ENCODE results near the gene KREMEN2.
A peak's percentile ranks its signal among the peaks of the same experiment; 100 is the strongest.

Gene KREMEN2

DNA sequence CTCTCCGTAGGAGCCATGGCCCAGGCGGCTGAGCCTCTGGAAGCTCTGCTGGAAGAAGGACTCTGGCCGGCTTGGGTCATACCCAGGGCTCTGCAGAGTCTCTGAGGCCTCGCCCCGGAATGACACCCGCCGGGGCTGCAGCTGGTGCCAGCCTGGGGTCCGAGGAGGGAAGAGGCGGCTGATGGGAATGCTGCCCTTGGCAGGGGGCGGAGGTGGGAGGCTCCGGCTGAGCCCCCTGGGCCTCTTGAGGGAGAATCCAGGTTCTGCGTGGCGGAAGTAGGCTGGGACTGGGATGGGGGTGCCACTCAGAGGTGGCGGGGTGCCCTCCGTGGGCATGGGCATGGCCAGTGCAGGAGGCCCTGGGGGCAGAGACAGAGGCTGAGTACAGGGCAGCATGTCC, 12.6 kb downstream of the KREMEN2 start:
- H3K36me3 Mint-ChIP-seq (ENCODE audit: low read depth): no peaks in the 10 kb centered on the region
- peaks cover 3% of the 10 kb centered on the region for H3K27me3 Mint-ChIP-seq (ENCODE audit: low read depth, poor library complexity)
- TF ChIP-seq, protein P1, sequence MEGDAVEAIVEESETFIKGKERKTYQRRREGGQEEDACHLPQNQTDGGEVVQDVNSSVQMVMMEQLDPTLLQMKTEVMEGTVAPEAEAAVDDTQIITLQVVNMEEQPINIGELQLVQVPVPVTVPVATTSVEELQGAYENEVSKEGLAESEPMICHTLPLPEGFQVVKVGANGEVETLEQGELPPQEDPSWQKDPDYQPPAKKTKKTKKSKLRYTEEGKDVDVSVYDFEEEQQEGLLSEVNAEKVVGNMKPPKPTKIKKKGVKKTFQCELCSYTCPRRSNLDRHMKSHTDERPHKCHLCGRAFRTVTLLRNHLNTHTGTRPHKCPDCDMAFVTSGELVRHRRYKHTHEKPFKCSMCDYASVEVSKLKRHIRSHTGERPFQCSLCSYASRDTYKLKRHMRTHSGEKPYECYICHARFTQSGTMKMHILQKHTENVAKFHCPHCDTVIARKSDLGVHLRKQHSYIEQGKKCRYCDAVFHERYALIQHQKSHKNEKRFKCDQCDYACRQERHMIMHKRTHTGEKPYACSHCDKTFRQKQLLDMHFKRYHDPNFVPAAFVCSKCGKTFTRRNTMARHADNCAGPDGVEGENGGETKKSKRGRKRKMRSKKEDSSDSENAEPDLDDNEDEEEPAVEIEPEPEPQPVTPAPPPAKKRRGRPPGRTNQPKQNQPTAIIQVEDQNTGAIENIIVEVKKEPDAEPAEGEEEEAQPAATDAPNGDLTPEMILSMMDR (IDR thresholded peaks at IDR 0.05): no peak
- no peaks in the 10 kb centered on the region for H3K9me3 Mint-ChIP-seq
- DNase-seq: no peak
- H3K4me1 Mint-ChIP-seq: peaks cover 21% of the 10 kb centered on the region
- H3K27ac Mint-ChIP-seq: no peak overlapping the region
- H3K4me3 Mint-ChIP-seq: no peak overlapping the region

DNA sequence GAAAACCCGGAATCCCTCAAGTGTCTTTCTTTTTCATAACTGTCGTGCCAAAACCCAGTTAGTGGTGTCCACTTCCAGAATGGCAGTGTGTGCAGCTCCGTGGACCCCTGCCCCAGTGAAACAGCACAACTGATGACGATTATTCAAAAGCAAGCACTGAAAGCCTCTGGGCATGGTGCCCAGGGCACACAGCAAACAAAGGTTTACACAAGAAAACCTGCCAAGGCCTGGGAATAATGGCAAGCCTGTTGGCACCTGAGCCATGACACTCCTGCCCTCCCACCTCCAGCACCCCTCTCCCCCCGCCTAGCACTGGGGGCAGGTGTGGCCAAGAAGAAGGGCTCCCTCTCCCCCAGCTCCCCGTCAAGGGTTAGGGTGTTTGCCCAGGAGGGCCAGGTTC, 13.4 kb downstream of the KREMEN2 start:
- Mint-ChIP-seq H3K9me3 (no peaks in the 10 kb centered on the region), H3K27ac (no peak overlapping the region), H3K27me3 (ENCODE audit: low read depth, poor library complexity) (peaks cover 5% of the 10 kb centered on the region), H3K4me3 (no peak overlapping the region), H3K36me3 (ENCODE audit: low read depth) (no peaks in the 10 kb centered on the region), H3K4me1 (peaks cover 22% of the 10 kb centered on the region)
- TF ChIP-seq, protein P1 (IDR thresholded peaks at IDR 0.05): no peak
- no peak for DNase-seq

DNA sequence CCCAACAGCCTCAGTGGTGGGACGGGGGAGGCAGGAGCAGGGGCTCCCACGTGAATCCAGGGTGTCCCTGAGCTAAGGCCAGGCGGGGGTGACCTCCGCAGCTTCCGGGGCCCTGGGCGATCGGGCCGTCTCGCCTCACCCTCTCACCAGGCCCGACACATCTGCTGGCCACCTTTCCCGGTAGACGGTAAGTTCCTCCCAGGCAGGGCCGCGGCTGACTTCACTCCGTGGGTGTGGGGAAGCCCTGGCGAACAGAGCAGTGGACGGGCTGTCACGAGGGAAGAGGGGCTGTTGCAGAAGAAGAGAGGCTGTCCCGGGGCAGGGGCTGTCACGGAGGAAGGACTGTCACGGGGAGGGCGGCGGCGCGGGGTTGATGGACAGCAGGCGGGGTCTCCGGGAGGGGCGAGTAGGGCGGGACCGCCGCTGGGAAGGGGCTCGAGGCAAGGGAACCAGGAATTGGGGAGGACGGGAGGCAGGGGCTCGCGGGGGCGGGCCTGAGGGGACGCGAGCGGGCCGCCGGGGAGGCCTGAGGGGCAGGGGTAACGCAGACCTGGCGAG, 15.7 kb downstream of the KREMEN2 start:
- TF ChIP-seq, protein P1 (IDR thresholded peaks at IDR 0.05): no peak
- peak; percentile 60 for DNase-seq
- peaks cover 24% of the 10 kb centered on the region for H3K4me1 Mint-ChIP-seq
- H3K4me3 Mint-ChIP-seq: peak overlapping the region; percentile 83
- H3K27ac Mint-ChIP-seq: no peak overlapping the region
- no peaks in the 10 kb centered on the region for H3K36me3 Mint-ChIP-seq (ENCODE audit: low read depth)
- H3K27me3 Mint-ChIP-seq (ENCODE audit: low read depth, poor library complexity): peaks cover 16% of the 10 kb centered on the region
- H3K9me3 Mint-ChIP-seq: no peaks in the 10 kb centered on the region

DNA sequence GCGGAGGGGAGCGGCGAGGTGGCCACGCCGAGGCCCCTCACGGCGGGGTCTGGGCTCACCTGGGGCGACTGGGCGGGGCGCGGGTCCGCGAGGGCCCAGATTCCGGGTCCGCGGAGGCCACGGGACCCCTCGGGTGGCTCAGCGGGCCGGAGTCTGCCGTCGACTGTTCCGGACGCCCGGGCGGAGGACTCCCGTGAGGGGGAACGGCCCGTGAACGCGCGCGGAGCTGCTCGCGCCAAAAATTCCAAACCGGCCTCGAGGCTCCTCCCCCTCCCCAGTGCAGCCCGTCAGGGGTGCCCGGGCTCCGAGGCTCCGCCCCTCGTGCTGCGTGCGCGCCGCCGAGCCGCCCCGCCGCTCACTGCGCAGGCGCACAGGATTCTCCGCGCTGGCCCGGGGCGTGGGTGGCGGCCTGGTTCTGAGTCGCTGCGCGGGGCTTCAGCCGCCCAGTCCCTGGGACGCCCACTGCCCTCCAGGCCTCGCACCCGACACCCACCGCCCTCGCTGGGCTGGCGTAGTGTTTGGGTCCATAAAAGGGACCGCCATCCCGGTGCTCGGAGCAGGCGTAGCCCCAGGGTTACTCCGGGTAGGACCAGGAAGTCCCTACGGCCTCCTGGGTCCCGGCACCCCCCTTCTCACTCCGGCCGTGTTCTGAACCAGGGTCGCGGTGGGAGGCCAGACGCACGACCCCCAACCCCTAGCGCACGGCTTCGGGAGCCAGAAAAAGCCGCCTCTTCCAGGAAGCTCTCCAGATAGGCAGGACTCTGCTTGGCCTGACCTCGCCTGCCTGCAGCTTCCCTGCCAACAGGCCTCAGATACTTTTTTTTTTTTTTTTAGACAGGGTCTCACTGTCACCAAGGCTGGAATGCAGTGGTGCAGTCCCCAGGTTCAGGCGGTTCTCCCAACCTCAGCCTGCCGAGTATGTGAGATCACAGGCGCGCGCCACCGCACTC, 16.4 kb downstream of the KREMEN2 start, which contains the start of gene PKMYT1:
PKMYT1 (minus strand) TSS at position 220 of the 950 bp plus-strand sequence. CDS start 789 bp downstream, outside the sequence.
- Mint-ChIP-seq H3K4me3 (peak within 1 kb of the TSS; percentile 83), H3K9me3 (no peaks in the 10 kb centered on the region), H3K4me1 (peaks cover 24% of the 10 kb centered on the region), H3K36me3 (ENCODE audit: low read depth) (no peaks in the 10 kb centered on the region), H3K27ac (peak within 1 kb of the TSS; percentile 93), H3K27me3 (ENCODE audit: low read depth, poor library complexity) (peaks cover 16% of the 10 kb centered on the region)
- TF ChIP-seq, protein P1 (IDR thresholded peaks at IDR 0.05): no peak
- DNase-seq: peak; percentile 97

DNA sequence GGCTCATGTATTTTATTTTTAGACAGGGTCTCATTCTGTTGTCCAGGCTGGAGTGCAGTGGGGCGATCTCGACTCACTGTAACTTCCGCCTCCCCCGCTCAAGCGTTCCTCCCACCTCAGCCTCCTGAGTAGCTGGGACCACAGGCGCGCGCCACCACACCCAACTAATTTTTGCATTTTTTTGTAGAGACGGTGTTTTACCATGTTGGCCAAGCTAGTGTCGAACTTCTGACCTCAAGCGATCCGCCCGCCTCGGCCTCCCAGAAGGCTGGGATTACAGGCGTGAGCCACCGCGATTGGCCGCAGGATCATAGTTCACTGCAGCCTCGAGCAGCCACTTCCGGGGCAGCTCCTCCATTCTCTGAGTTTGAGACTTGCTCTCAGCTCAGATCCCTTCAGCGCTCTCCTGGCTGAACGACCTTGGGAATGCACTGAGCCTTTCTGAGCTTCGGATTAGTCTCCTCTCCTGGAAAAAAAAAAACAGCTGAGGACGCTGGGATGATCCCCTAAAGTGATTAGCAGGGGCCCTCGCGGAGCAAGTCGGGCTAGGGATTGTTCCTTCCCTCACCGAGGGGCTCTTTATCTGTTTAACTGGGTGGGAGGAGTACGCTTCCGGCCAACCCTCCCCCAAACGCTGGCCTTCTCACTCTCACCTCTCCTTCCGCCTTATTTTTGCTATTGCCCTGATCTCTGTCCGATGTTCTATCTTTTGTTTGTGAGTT, 17.3 kb downstream of the KREMEN2 start:
- peak overlapping the region; percentile 93 for H3K27ac Mint-ChIP-seq
- no peaks in the 10 kb centered on the region for H3K9me3 Mint-ChIP-seq
- no peaks in the 10 kb centered on the region for H3K36me3 Mint-ChIP-seq (ENCODE audit: low read depth)
- peaks cover 24% of the 10 kb centered on the region for H3K4me1 Mint-ChIP-seq
- H3K4me3 Mint-ChIP-seq: peak overlapping the region; percentile 75
- peaks cover 16% of the 10 kb centered on the region for H3K27me3 Mint-ChIP-seq (ENCODE audit: low read depth, poor library complexity)
- TF ChIP-seq, protein P1 (IDR thresholded peaks at IDR 0.05): no peak
- no peak for DNase-seq

Measured in nephron progenitor cell (in vitro differentiated cells).